ENCODE results near the gene EMC10. TPM values are rescaled to one million over a fixed set of nuclear protein-coding genes. Genes with fewer than 3 reads are reported as not detected.

Gene EMC10
- total RNA-seq, 2 donors from 2014 or later = 112 to 163 TPM

GRCh38 chr19:50455992-50456391, 20.3 kb upstream of the EMC10 start:
- Histone ChIP-seq H3K27ac (no peak overlapping the region), H3K27me3 (no peaks in the 10 kb centered on the region), H3K9me3 (no peaks in the 10 kb centered on the region), H3K36me3 (no peaks in the 10 kb centered on the region), H3K4me3 (no peak overlapping the region), H3K4me1 (no peaks in the 10 kb centered on the region), H3K9ac (ENCODE audit: low read depth in 2 of 2, low read length in 2 of 2) (no peak overlapping the region)
- TF ChIP-seq, protein P1, sequence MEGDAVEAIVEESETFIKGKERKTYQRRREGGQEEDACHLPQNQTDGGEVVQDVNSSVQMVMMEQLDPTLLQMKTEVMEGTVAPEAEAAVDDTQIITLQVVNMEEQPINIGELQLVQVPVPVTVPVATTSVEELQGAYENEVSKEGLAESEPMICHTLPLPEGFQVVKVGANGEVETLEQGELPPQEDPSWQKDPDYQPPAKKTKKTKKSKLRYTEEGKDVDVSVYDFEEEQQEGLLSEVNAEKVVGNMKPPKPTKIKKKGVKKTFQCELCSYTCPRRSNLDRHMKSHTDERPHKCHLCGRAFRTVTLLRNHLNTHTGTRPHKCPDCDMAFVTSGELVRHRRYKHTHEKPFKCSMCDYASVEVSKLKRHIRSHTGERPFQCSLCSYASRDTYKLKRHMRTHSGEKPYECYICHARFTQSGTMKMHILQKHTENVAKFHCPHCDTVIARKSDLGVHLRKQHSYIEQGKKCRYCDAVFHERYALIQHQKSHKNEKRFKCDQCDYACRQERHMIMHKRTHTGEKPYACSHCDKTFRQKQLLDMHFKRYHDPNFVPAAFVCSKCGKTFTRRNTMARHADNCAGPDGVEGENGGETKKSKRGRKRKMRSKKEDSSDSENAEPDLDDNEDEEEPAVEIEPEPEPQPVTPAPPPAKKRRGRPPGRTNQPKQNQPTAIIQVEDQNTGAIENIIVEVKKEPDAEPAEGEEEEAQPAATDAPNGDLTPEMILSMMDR (IDR thresholded peaks at IDR 0.05) = no peak
- intact Hi-C loops (cut with DNase I) = no loop called here
- DNase-seq = no peak

DNA sequence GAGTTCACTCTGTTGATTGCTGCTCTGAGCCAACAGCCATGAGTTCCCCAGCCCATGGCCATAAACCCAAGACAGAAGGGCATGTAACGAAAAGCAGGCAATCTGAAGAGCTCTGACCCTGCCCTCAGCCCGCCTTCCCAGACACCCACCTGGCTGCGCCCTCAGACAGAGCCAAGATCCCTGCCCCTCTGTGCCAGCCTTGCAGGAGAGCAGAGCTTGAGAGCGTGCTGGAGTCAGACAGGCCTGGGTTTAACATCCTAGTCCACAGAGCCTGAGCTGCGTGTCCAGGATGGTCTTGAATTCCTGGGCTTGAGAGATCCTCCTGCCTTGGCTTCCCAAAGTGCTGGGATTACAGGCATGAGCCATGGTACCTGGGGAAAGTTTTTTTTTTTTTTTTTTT, 19.0 kb upstream of the EMC10 start:
- no peak overlapping the region for H3K9ac ChIP-seq (ENCODE audit: low read depth in 2 of 2, low read length in 2 of 2)
- no peaks in the 10 kb centered on the region for H3K9me3 ChIP-seq
- TF ChIP-seq, protein P1 (IDR thresholded peaks at IDR 0.05) = no peak
- no peaks in the 10 kb centered on the region for H3K4me1 ChIP-seq
- intact Hi-C loops (cut with DNase I) = no loop called here
- no peaks in the 10 kb centered on the region for H3K27me3 ChIP-seq
- DNase-seq = no peak
- H3K4me3 ChIP-seq = no peak overlapping the region
- H3K27ac ChIP-seq = no peak overlapping the region
- H3K36me3 ChIP-seq = no peaks in the 10 kb centered on the region

DNA sequence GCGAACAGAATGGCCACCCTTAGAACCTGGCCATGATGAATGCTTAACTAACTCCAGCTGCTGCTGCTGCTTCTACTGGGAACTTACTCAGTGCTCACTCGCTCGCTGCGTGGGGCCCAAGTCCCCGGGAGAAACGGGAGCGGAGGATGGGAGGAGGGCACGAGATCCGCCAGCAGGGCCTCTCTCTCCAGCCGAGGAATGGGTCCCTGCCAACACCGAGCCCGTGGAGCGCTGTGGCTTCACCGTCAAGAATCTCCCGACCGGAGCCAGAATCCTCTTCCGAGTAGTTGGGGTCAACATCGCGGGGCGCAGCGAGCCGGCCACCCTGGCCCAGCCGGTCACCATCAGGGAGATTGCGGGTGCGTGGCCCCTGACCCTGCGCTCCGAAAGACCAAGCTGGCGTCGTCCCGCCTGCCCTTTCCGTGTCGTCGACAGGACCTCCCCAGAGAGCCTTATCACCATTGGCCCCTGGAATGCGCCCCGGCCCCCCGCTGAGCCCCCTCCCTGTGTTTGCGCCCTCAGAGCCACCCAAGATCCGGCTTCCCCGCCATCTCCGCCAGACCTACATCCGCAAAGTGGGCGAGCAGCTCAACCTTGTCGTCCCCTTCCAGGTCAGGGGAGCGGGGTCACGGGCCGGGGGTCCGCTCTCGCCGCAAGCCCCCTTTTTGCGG, 17.8 kb upstream of the EMC10 start:
- H3K27ac ChIP-seq = no peak overlapping the region
- no peaks in the 10 kb centered on the region for H3K27me3 ChIP-seq
- no peak overlapping the region for H3K4me3 ChIP-seq
- no peak overlapping the region for H3K9ac ChIP-seq (ENCODE audit: low read depth in 2 of 2, low read length in 2 of 2)
- no peak for DNase-seq
- no peaks in the 10 kb centered on the region for H3K4me1 ChIP-seq
- intact Hi-C loops (cut with DNase I) = no loop called here
- no peaks in the 10 kb centered on the region for H3K36me3 ChIP-seq
- TF ChIP-seq, protein P1 (IDR thresholded peaks at IDR 0.05) = no peak
- H3K9me3 ChIP-seq = no peaks in the 10 kb centered on the region

DNA sequence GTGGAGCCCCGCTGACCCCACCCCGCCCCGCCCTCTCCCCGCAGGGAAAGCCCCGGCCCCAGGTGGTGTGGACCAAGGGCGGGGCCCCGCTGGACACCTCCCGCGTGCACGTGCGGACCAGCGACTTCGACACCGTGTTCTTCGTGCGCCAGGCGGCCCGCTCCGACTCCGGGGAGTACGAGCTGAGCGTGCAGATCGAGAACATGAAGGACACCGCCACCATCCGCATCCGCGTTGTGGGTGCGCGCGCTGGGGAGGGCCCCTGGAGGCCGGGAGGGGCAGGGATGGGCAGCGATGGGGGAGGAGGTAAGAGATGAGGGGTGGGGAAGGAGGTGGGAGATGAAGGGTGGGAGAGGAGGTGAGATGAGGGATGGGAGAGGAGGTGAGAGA, 17.2 kb upstream of the EMC10 start:
- no peak overlapping the region for H3K4me3 ChIP-seq
- DNase-seq = no peak
- H3K9me3 ChIP-seq = no peaks in the 10 kb centered on the region
- no peak overlapping the region for H3K27ac ChIP-seq
- H3K4me1 ChIP-seq = no peaks in the 10 kb centered on the region
- no peaks in the 10 kb centered on the region for H3K36me3 ChIP-seq
- intact Hi-C loops (cut with DNase I) = no loop called here
- H3K9ac ChIP-seq (ENCODE audit: low read depth in 2 of 2, low read length in 2 of 2) = no peak overlapping the region
- H3K27me3 ChIP-seq = no peaks in the 10 kb centered on the region
- TF ChIP-seq, protein P1 (IDR thresholded peaks at IDR 0.05) = no peak

- Histone ChIP-seq H3K4me1 (no peaks in the 10 kb centered on the region), H3K9ac (ENCODE audit: low read depth in 2 of 2, low read length in 2 of 2) (no peak overlapping the region), H3K36me3 (no peaks in the 10 kb centered on the region), H3K27me3 (no peaks in the 10 kb centered on the region), H3K4me3 (no peak overlapping the region), H3K27ac (no peak overlapping the region), H3K9me3 (no peaks in the 10 kb centered on the region)
- intact Hi-C loops (cut with DNase I) = loop anchor here (2.0 kb wide), 1 partner anchor 91 kb away; no protein-coding TSS in a partner anchor
- TF ChIP-seq, protein P1 (IDR thresholded peaks at IDR 0.05) = no peak
- DNase-seq = no peak
These were observed 16.7 kb upstream of the EMC10 start for GRCh38 chr19:50459638-50460037.
